OCI-LY7 (cell line): ENCODE data around the gene TCF25.

Experiments
- CTCF ChIP-seq: fragments of 200-600 bp; sonication (generic); conservative IDR thresholded peaks from 2 replicates; pipeline ENCODE4 v1.5.1; 2014; ENCODE audit warnings: mild to moderate bottlenecking, antibody characterized with exemption, low read length, moderate library complexity, mixed read lengths
- EZH2phosphoT487 ChIP-seq: fragments of 200-600 bp; sonication (generic); IDR thresholded peaks from 2 replicates; pipeline ENCODE4 v1.6.1; 2018; ENCODE audit warnings: low read depth, borderline replicate concordance, mild to moderate bottlenecking, mixed run types, antibody characterized with exemption, low read length, moderate library complexity, mixed read lengths

GRCh38 chr16:89915303-89916232, 42.2 kb downstream of the TCF25 start:
- TF ChIP-seq CTCF = no peak
- TF ChIP-seq EZH2phosphoT487 = no peak
